K562 (cell line): ENCODE data around the gene LZTS3. TPM values are rescaled to one million over a fixed set of nuclear protein-coding genes. Genes with fewer than 3 reads are reported as not detected.
"Not testable (repeated sequence)": the region's sequence is repeated elsewhere in the genome, so short reads cannot be mapped to it uniquely, and the experiment has no call there.

ENCODE experiments used
- ATF3 ChIP-seq, 2 experiments: fragments of 450-650 bp in 1 of 2; sonication (generic) in 1 of 2; formaldehyde crosslinking in 1 of 2; IDR thresholded peaks in 1 of 2; conservative IDR thresholded peaks in 1 of 2; 2 replicates each; pipeline versions ENCODE4 v1.6.1 to v1.8.1; 2016 to 2023; ENCODE audit warnings: mild to moderate bottlenecking in 2 of 2, moderate library complexity in 2 of 2, inconsistent platforms in 1 of 2, missing genetic modification reagents in 1 of 2
- CREB1 ChIP-seq, 2 experiments: sonication (generic) in 1 of 2; formaldehyde crosslinking in 1 of 2; IDR thresholded peaks; 2 replicates each; pipeline versions ENCODE4 v1.6.1 to v1.8.0; 2012 to 2022; ENCODE audit warnings: inconsistent platforms in 1 of 2, mild to moderate bottlenecking in 1 of 2, missing genetic modification reagents in 1 of 2, moderate library complexity in 1 of 2
- CTBP1 ChIP-seq: fragments of 450-650 bp; IDR thresholded peaks from 2 replicates; pipeline ENCODE4 v1.6.1; 2016; ENCODE audit warnings: borderline replicate concordance
- JUN ChIP-seq, 2 experiments: sonication (generic) in 1 of 2; formaldehyde crosslinking in 1 of 2; IDR thresholded peaks; 2 replicates each; pipeline versions ENCODE4 v1.6.1 to v1.8.0; 2012 to 2022; ENCODE audit warnings: borderline replicate concordance in 2 of 2, mild to moderate bottlenecking in 2 of 2, improper control_type of control experiment in 1 of 2, low read depth in 1 of 2, low read length in 1 of 2, missing genetic modification reagents in 1 of 2
- JUND ChIP-seq, 2 experiments: IDR thresholded peaks; 2 replicates in 1 of 2; 3 replicates in 1 of 2; pipeline ENCODE4 v1.6.1; 2011; ENCODE audit warnings: borderline replicate concordance in 2 of 2, low read depth in 2 of 2, low read length in 2 of 2, improper control_type of control experiment in 1 of 2, missing biosample characterization in 1 of 2, missing genetic modification characterization in 1 of 2, missing genetic modification reagents in 1 of 2
- KDM1A ChIP-seq, 2 experiments: fragments of 450-650 bp; IDR thresholded peaks; 2 replicates each; pipeline ENCODE4 v1.6.1; 2016; ENCODE audit warnings: mild to moderate bottlenecking in 2 of 2
- KLF16 ChIP-seq: IDR thresholded peaks from 2 replicates; pipeline ENCODE4 v1.6.1; 2016; ENCODE audit warnings: antibody characterized with exemption
- MLLT1 ChIP-seq, 2 experiments: fragments of 450-650 bp; IDR thresholded peaks; 2 replicates each; pipeline ENCODE4 v1.6.1; 2016
- RAD21 ChIP-seq, 2 experiments: fragments of 250-450 bp in 1 of 2; fragments of 450-650 bp in 1 of 2; sonication (Bioruptor Pico) in 1 of 2; formaldehyde crosslinking in 1 of 2; IDR thresholded peaks in 1 of 2; conservative IDR thresholded peaks in 1 of 2; 2 replicates each; pipeline versions ENCODE4 v1.4.0 to v1.8.0; 2020 to 2022; ENCODE audit warnings: mild to moderate bottlenecking in 2 of 2, moderate library complexity in 1 of 2
- RFX1 ChIP-seq: fragments of 450-650 bp; IDR thresholded peaks from 2 replicates; pipeline ENCODE4 v1.6.1; 2016; ENCODE audit warnings: mild to moderate bottlenecking, moderate library complexity
- polyA plus RNA-seq, 8 experiments: library from polyadenylated mRNA; depleted of rRNA in 4 of 8; stranded (reverse) in 5 of 8; unstranded in 3 of 8; fragments of >200 nt; fragmentation: Nextera tagmentation in 2 of 8; fragmentation: Illumina TruSeq in 1 of 8; extraction: Ambion mirVana in 2 of 8; extraction: Trizol in 1 of 8; gene quantifications; 2 replicates each; pipeline versions ENCODE4 v1.2.1 to v1.2.3, GENCODE V29; 2011 to 2014; ENCODE audit warnings: inconsistent platforms in 1 of 8, missing spikeins in 1 of 8
- total RNA-seq, 7 experiments: library from RNA; depleted of rRNA in 6 of 7; stranded (reverse); fragments of >200 nt in 6 of 7; fragmentation: Illumina TruSeq in 2 of 7; extraction: Trizol in 2 of 7; gene quantifications; 2 replicates each; pipeline versions ENCODE4 v1.2.1 to v1.2.3, GENCODE V29; 2011 to 2021; ENCODE audit warnings: low replicate concordance in 1 of 7
- TF ChIP-seq, protein P1 (sequence below): fragments of 450-650 bp; formaldehyde crosslinking; IDR thresholded peaks from 2 replicates; pipeline ENCODE4 v1.4.0; 2020; ENCODE audit warnings: mild to moderate bottlenecking, moderate library complexity
- TF ChIP-seq, protein P2 (sequence below): sonication (generic); formaldehyde crosslinking; IDR thresholded peaks from 2 replicates; pipeline ENCODE4 v1.8.1; 2022; ENCODE audit warnings: missing genetic modification reagents

Gene LZTS3
- total and polyA plus RNA-seq, 9 of the 15 experiments (the other 6 are each of a cell fraction or from before 2014, with no cell fraction given) = 0.07 to 2.9 (median 2.0) TPM

- peak; percentile 98 for TF ChIP-seq ATF3 (IDR thresholded peaks at IDR 0.05)
- peak; percentile 88; the same call in 1 of the 2 replicates for TF ChIP-seq ATF3 (CRISPR knock-in tag; conservative IDR thresholded peaks at IDR 0.05)
- TF ChIP-seq KLF16 = peak; percentile 28; the same call in 1 of the 2 replicates
- TF ChIP-seq JUND (IDR thresholded peaks at IDR 0.05; ENCODE audit: borderline replicate concordance, low read depth, low read length) = peak; percentile 91
- TF ChIP-seq JUND (tag; IDR thresholded peaks at IDR 0.05; ENCODE audit: borderline replicate concordance, low read depth, low read length) = peak; percentile 76; the same call in 2 of the 3 replicates
- peak; percentile 47; the same call in 1 of the 2 replicates for TF ChIP-seq CTBP1
- TF ChIP-seq, protein P1, sequence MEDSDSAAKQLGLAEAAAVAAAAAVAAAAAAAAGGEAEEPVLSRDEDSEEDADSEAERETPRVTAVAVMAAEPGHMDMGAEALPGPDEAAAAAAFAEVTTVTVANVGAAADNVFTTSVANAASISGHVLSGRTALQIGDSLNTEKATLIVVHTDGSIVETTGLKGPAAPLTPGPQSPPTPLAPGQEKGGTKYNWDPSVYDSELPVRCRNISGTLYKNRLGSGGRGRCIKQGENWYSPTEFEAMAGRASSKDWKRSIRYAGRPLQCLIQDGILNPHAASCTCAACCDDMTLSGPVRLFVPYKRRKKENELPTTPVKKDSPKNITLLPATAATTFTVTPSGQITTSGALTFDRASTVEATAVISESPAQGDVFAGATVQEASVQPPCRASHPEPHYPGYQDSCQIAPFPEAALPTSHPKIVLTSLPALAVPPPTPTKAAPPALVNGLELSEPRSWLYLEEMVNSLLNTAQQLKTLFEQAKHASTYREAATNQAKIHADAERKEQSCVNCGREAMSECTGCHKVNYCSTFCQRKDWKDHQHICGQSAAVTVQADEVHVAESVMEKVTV (CRISPR knock-in tag) = peak; percentile 62
- TF ChIP-seq CREB1 (IDR thresholded peaks at IDR 0.05) = peak; percentile 69; the same call in 1 of the 2 replicates
- peak; percentile 72 for TF ChIP-seq CREB1 (CRISPR knock-in tag; IDR thresholded peaks at IDR 0.05)
- peak; percentile 70 to 73 for TF ChIP-seq RAD21 (CRISPR knock-in tag; conservative IDR thresholded peaks at IDR 0.05 in 1 of 2, IDR thresholded peaks at IDR 0.05 in 1 of 2)
- TF ChIP-seq JUN (IDR thresholded peaks at IDR 0.05; ENCODE audit: borderline replicate concordance, low read depth, low read length) = 0 out of 2 replicates have a peak, but pooled peaks have one; percentile 56
- not testable (repeated sequence) for TF ChIP-seq JUN (CRISPR knock-in tag; IDR thresholded peaks at IDR 0.05; ENCODE audit: borderline replicate concordance)
- peak in 1 of 2 experiments; percentile 68 for TF ChIP-seq KDM1A (IDR thresholded peaks at IDR 0.05)
- TF ChIP-seq, protein P2, sequence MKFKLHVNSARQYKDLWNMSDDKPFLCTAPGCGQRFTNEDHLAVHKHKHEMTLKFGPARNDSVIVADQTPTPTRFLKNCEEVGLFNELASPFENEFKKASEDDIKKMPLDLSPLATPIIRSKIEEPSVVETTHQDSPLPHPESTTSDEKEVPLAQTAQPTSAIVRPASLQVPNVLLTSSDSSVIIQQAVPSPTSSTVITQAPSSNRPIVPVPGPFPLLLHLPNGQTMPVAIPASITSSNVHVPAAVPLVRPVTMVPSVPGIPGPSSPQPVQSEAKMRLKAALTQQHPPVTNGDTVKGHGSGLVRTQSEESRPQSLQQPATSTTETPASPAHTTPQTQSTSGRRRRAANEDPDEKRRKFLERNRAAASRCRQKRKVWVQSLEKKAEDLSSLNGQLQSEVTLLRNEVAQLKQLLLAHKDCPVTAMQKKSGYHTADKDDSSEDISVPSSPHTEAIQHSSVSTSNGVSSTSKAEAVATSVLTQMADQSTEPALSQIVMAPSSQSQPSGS (CRISPR knock-in tag) = peak; percentile 78; the same call in 1 of the 2 replicates
- TF ChIP-seq MLLT1 (IDR thresholded peaks at IDR 0.05) = peak in 1 of 2 experiments; percentile 55; a peak in 1 of 4 replicates
- peak; percentile 67 for TF ChIP-seq RFX1
Measured at GRCh38 chr20:3117839-3118379, 55.4 kb downstream of the LZTS3 start (continued).
